ENCODE data around the gene REEP1. TPM values are rescaled to one million over a fixed set of nuclear protein-coding genes. Genes with fewer than 3 reads are reported as not detected.

REEP1 gene
- total and polyA plus RNA-seq, 9 of the 15 experiments (the other 6 are each of a cell fraction or from before 2014, with no cell fraction given) = 0.11 to 0.67 (median 0.13) TPM

DNA sequence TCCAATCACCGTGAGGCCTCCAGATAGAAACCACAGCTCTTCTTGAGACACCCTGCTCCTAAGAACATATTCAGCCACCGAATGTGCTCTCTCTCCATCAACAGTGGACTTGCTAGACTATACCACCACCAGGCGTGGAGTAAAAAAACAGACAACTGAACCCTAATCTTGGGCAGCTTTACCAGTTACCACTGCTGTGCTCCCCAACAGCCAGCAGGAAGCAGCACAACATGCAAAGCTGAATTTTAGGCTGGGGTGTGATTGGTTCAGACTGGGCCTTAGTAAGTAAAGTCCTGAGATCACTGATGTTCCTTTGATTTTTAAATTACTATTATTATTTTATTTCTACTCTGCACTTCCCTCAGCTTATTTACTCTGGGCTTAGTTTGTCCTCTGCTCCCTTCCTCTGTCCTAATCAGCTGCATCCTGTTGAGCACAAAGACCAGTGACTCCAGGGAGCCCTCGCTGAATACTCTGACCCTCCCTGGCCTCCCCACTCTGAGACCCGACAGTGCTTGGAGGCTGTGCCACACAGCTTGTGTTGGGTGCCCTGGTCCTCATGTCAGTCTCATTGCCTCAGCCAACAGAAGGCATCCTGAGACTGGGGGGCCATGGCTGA, 116.3 kb downstream of the REEP1 start (continued):
- TF ChIP-seq, protein P1, sequence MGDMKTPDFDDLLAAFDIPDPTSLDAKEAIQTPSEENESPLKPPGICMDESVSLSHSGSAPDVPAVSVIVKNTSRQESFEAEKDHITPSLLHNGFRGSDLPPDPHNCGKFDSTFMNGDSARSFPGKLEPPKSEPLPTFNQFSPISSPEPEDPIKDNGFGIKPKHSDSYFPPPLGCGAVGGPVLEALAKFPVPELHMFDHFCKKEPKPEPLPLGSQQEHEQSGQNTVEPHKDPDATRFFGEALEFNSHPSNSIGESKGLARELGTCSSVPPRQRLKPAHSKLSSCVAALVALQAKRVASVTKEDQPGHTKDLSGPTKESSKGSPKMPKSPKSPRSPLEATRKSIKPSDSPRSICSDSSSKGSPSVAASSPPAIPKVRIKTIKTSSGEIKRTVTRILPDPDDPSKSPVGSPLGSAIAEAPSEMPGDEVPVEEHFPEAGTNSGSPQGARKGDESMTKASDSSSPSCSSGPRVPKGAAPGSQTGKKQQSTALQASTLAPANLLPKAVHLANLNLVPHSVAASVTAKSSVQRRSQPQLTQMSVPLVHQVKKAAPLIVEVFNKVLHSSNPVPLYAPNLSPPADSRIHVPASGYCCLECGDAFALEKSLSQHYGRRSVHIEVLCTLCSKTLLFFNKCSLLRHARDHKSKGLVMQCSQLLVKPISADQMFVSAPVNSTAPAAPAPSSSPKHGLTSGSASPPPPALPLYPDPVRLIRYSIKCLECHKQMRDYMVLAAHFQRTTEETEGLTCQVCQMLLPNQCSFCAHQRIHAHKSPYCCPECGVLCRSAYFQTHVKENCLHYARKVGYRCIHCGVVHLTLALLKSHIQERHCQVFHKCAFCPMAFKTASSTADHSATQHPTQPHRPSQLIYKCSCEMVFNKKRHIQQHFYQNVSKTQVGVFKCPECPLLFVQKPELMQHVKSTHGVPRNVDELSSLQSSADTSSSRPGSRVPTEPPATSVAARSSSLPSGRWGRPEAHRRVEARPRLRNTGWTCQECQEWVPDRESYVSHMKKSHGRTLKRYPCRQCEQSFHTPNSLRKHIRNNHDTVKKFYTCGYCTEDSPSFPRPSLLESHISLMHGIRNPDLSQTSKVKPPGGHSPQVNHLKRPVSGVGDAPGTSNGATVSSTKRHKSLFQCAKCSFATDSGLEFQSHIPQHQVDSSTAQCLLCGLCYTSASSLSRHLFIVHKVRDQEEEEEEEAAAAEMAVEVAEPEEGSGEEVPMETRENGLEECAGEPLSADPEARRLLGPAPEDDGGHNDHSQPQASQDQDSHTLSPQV (IDR thresholded peaks at IDR 0.05) = peak; percentile 19; the same call in 1 of the 2 replicates
- no peak for TF ChIP-seq BRD9 (IDR thresholded peaks at IDR 0.05; ENCODE audit: low read depth, partially characterized antibody)
- TF ChIP-seq SUPT5H (IDR thresholded peaks at IDR 0.05) = no peak
- no peak for TF ChIP-seq NR2F6 (CRISPR knock-in tag; IDR thresholded peaks at IDR 0.05)
- TF ChIP-seq, protein P2, sequence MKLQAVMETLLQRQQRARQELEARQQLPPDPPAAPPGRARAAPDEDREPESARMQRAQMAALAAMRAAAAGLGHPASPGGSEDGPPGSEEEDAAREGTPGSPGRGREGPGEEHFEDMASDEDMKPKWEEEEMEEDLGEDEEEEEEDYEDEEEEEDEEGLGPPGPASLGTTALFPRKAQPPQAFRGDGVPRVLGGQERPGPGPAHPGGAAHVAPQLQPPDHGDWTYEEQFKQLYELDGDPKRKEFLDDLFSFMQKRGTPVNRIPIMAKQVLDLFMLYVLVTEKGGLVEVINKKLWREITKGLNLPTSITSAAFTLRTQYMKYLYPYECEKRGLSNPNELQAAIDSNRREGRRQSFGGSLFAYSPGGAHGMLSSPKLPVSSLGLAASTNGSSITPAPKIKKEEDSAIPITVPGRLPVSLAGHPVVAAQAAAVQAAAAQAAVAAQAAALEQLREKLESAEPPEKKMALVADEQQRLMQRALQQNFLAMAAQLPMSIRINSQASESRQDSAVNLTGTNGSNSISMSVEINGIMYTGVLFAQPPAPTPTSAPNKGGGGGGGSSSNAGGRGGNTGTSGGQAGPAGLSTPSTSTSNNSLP (IDR thresholded peaks at IDR 0.05; ENCODE audit: borderline replicate concordance, low read depth, low read length) = no peak
- 0 out of 2 replicates have a peak, but pooled peaks have one; percentile 13 for TF ChIP-seq GATA2 (CRISPR knock-in tag; IDR thresholded peaks at IDR 0.05)
- TF ChIP-seq PTBP1 (IDR thresholded peaks at IDR 0.05; ENCODE audit: low read depth, low read length) = no peak
- no peak for TF ChIP-seq CREB1 (IDR thresholded peaks at IDR 0.05)
- no peak for TF ChIP-seq CREB1 (CRISPR knock-in tag; IDR thresholded peaks at IDR 0.05)
- no peak for TF ChIP-seq SRSF1 (IDR thresholded peaks at IDR 0.05; ENCODE audit: low read depth, low read length)
- TF ChIP-seq STAG1 (CRISPR knock-in tag; IDR thresholded peaks at IDR 0.05; ENCODE audit: borderline replicate concordance) = peak; percentile 28; the same call in 1 of the 2 replicates
- no peak for TF ChIP-seq FOXJ3 (CRISPR knock-in tag; IDR thresholded peaks at IDR 0.05)
- 0 out of 4 replicates have a peak, but pooled peaks of 1 of the 2 experiments have one; percentile 20 for TF ChIP-seq FOXK2 (conservative IDR thresholded peaks at IDR 0.05 in 1 of 2, IDR thresholded peaks at IDR 0.05 in 1 of 2; ENCODE audit: low read depth in 2 of 2)
- TF ChIP-seq ARID2 (IDR thresholded peaks at IDR 0.05) = peak; percentile 39; the same call in 1 of the 2 replicates
- TF ChIP-seq ZNF780A (CRISPR knock-in tag; IDR thresholded peaks at IDR 0.05) = no peak
- TF ChIP-seq MAFK (IDR thresholded peaks at IDR 0.05; ENCODE audit: low read length) = no peak
- TF ChIP-seq TGIF2 (CRISPR knock-in tag; IDR thresholded peaks at IDR 0.05) = no peak
- TF ChIP-seq MIER1 (IDR thresholded peaks at IDR 0.05; ENCODE audit: low read depth) = no peak
- TF ChIP-seq, protein P3, sequence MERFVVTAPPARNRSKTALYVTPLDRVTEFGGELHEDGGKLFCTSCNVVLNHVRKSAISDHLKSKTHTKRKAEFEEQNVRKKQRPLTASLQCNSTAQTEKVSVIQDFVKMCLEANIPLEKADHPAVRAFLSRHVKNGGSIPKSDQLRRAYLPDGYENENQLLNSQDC (CRISPR knock-in tag; IDR thresholded peaks at IDR 0.05) = no peak
